HG02973 (cell line): ENCODE measurements around the gene NCLN.

Experiments
- ATAC-seq: cut with Tn5 transposase; IDR thresholded peaks from one replicate; pipeline ENCODE4 v1.9.1; 2021; ENCODE audit warnings: moderate library complexity; ENCODE audit not compliant: unreplicated experiment

NCLN gene

GRCh38 chr19:3251229-3251628, 65.5 kb downstream of the NCLN start:
- ATAC-seq, result no peak

GRCh38 chr19:3252650-3253049, 66.9 kb downstream of the NCLN start:
- ATAC-seq, result no peak

- no peak for ATAC-seq
Observed at GRCh38 chr19:3253270-3253669, 67.5 kb downstream of the NCLN start.

GRCh38 chr19:3254520-3254919, 68.8 kb downstream of the NCLN start:
- no peak for ATAC-seq

GRCh38 chr19:3257071-3257470, 71.3 kb downstream of the NCLN start:
- ATAC-seq, result no peak
